Measurements from ENCODE around the gene ZSCAN20.

The ZSCAN20 gene

DNA sequence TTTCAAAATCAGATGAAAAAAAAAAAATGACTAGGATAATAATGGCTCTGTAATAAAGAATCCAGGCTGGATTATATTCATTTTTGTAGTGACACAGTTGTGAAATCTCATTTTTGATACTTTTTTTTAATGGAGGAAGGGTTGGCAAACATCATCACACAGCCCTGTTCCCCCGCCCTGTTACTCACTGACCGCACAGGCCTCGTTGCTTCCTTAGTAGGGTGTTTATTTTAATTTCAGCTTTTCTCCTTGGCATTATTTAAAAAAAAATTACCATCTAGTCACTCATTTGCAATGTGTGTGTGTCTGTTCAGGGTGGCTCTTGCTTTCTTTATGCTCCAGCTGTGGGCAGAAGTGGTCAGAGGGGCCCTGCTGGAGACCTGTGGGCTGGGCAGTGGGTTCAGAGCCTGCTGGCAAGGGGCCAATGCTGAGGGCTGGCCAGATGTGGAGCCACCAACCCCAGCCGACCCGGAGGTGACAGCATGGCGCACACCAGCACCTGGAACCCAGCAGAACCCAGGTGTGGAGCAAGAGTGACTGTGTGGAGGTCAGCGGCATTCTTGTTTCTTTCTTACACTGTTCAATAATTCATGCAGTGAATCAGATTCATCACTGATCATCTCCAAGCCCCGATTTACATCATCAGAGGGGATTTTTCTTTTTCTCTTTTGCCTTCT, 44.6 kb downstream of the ZSCAN20 start:
- TF ChIP-seq, protein P1, sequence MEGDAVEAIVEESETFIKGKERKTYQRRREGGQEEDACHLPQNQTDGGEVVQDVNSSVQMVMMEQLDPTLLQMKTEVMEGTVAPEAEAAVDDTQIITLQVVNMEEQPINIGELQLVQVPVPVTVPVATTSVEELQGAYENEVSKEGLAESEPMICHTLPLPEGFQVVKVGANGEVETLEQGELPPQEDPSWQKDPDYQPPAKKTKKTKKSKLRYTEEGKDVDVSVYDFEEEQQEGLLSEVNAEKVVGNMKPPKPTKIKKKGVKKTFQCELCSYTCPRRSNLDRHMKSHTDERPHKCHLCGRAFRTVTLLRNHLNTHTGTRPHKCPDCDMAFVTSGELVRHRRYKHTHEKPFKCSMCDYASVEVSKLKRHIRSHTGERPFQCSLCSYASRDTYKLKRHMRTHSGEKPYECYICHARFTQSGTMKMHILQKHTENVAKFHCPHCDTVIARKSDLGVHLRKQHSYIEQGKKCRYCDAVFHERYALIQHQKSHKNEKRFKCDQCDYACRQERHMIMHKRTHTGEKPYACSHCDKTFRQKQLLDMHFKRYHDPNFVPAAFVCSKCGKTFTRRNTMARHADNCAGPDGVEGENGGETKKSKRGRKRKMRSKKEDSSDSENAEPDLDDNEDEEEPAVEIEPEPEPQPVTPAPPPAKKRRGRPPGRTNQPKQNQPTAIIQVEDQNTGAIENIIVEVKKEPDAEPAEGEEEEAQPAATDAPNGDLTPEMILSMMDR (IDR thresholded peaks at IDR 0.05), result no peak
- Mint-ChIP-seq H3K4me3 (no peak overlapping the region), H3K36me3 (ENCODE audit: low read depth) (no peaks in the 10 kb centered on the region), H3K27ac (no peak overlapping the region), H3K27me3 (ENCODE audit: low read depth, poor library complexity) (peaks cover 9% of the 10 kb centered on the region), H3K9me3 (no peaks in the 10 kb centered on the region), H3K4me1 (peaks cover 22% of the 10 kb centered on the region)
- no peak for DNase-seq

DNA sequence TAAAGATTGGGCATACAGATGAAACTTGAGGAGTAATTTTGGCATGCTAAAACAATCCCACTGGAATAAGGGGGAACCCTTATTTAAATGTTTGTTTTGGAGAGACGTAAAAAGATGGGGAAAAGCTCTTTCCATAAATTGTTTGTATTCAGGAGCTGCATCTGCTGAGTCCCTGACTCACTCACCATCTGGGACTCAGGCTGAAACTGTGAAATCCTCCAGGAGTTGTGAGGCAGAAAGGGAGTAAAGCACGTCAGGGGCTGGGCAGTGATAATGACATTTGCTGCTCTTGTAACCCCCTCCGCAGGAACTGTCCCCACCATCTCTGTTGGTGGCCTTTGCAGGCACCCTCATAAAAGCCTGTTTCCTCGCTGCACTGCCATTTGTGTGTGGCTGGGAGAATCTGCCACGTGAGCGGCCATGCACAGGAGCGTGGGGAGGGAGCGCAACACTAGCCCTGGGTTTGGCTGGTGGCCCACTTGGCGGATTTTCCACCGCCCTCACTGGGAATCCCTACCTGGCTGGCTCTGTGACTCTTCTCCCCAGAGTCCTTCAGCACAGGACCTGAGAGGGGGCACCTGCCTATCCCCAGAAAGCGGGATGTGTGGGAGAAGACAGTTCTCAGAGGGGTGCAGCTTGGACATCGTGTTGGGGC, 45.3 kb downstream of the ZSCAN20 start:
- Mint-ChIP-seq H3K27ac (no peak overlapping the region), H3K4me1 (peaks cover 22% of the 10 kb centered on the region), H3K4me3 (no peak overlapping the region), H3K36me3 (ENCODE audit: low read depth) (no peaks in the 10 kb centered on the region), H3K9me3 (no peaks in the 10 kb centered on the region), H3K27me3 (ENCODE audit: low read depth, poor library complexity) (peaks cover 13% of the 10 kb centered on the region)
- TF ChIP-seq, protein P1 (IDR thresholded peaks at IDR 0.05), result no peak
- DNase-seq, result peak; percentile 12

DNA sequence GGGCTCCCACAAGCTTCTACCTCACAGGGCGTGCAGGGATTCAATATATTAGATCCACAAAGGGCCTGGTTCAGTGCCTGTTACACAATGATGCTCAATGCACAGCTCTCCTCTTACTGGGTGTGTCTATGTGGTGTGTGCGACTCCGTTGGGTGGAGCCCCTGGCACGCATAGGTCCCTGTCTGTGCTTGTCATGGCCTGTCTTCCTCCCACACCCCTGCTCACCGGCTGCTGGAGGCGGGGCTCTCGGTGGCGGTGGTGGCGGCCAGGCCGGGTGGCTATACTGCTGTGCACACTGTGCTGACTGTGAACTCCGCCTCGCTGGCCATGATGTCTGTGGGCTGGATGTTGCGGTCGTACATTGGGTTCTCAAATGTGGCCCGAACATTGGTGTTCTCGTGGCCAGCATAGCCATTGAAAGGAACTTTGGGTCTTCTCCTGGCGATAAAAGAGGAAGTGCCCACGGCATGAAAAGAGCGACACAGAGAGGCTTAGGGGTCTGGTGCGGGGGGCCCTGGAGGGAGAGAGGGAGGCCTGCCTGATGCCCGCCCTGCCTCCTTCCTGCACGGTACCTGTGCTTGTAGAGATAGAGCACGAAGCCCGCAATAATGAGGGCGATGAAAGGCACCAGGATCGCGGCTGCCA, 46.9 kb downstream of the ZSCAN20 start:
- H3K4me1 Mint-ChIP-seq, result peaks cover 22% of the 10 kb centered on the region
- no peak for DNase-seq
- peaks cover 13% of the 10 kb centered on the region for H3K27me3 Mint-ChIP-seq (ENCODE audit: low read depth, poor library complexity)
- H3K4me3 Mint-ChIP-seq, result no peak overlapping the region
- H3K36me3 Mint-ChIP-seq (ENCODE audit: low read depth), result no peaks in the 10 kb centered on the region
- no peak overlapping the region for H3K27ac Mint-ChIP-seq
- TF ChIP-seq, protein P1 (IDR thresholded peaks at IDR 0.05), result no peak
- H3K9me3 Mint-ChIP-seq, result no peaks in the 10 kb centered on the region

DNA sequence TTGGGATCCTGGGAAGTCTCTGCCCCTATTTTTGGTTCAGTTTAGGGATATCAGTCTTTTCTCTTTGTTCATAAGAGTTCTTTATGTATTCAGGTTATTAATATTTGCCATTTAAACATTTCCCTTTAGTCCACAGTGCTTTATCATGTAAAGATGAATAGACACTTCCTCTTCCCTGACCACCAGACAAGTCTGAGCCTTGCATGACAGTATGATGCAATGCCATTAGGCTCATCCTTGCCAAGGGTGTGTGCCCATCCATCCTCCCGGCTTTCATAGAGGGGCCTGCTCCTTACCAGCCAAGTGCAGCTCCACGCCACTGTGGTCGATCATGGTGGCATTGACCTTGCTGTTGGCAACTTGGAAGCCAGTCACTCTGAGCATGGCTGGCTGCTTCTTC, 52.1 kb downstream of the ZSCAN20 start:
- peaks cover 11% of the 10 kb centered on the region for H3K27me3 Mint-ChIP-seq (ENCODE audit: low read depth, poor library complexity)
- no peaks in the 10 kb centered on the region for H3K9me3 Mint-ChIP-seq
- no peak for DNase-seq
- H3K4me3 Mint-ChIP-seq, result no peak overlapping the region
- H3K36me3 Mint-ChIP-seq (ENCODE audit: low read depth), result no peaks in the 10 kb centered on the region
- TF ChIP-seq, protein P1 (IDR thresholded peaks at IDR 0.05), result no peak
- no peaks in the 10 kb centered on the region for H3K4me1 Mint-ChIP-seq
- H3K27ac Mint-ChIP-seq, result no peak overlapping the region

DNA sequence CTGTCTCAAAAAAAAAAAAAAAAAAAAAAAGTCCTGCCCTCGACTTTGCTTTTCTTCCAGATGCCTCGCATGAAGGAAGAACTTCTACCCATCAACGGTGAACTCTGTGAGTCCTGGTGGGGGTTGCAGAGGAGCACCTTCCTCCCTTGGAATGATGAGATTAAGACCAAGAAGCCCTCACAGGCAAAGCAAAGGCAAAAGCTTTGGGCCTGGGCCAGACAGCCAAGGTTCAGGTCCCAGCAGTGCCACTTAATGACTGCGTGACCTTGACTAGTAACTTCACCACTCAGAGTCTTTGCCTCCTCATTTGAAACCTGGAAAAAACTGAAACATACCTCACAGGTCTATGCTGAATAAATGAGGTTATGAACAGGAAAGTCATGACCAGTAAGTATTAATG, 55.5 kb downstream of the ZSCAN20 start:
- no peak overlapping the region for H3K27ac Mint-ChIP-seq
- DNase-seq, result no peak
- H3K4me3 Mint-ChIP-seq, result no peak overlapping the region
- no peaks in the 10 kb centered on the region for H3K9me3 Mint-ChIP-seq
- peaks cover 13% of the 10 kb centered on the region for H3K27me3 Mint-ChIP-seq (ENCODE audit: low read depth, poor library complexity)
- no peaks in the 10 kb centered on the region for H3K4me1 Mint-ChIP-seq
- TF ChIP-seq, protein P1 (IDR thresholded peaks at IDR 0.05), result no peak
- no peaks in the 10 kb centered on the region for H3K36me3 Mint-ChIP-seq (ENCODE audit: low read depth)

Data from nephron progenitor cell (in vitro differentiated cells).